Fibroblast of lung (primary cell): ENCODE measurements around the gene KRT82. TPM values are rescaled to one million over a fixed set of nuclear protein-coding genes. Genes with fewer than 3 reads are reported as not detected.
"Not testable (repeated sequence)": the region's sequence is repeated elsewhere in the genome, so short reads cannot be mapped to it uniquely, and the experiment has no call there.

Experiments
- DNase-seq, 2 donors: peaks; one replicate each; pipeline versions ENCODE4 v3.0.0 to v3.0.0-alpha.2; 2010; ENCODE audit warnings: low read depth in 2 of 2
- H2AFZ ChIP-seq: 2 replicates; pipeline ENCODE4 v1.5.1; 2012; ENCODE audit warnings: low read length, control low read depth, inconsistent platforms
- H3K27ac ChIP-seq: 2 replicates; pipeline ENCODE4 v1.5.1; 2011; ENCODE audit warnings: low read length, control low read depth; ENCODE audit not compliant: insufficient read depth
- H3K27me3 ChIP-seq: 2 replicates; pipeline ENCODE4 v1.5.1; 2011; ENCODE audit warnings: mild to moderate bottlenecking, low read length; ENCODE audit not compliant: control insufficient read depth, insufficient read depth
- H3K36me3 ChIP-seq: 2 replicates; pipeline ENCODE4 v1.5.1; 2011; ENCODE audit warnings: low read length; ENCODE audit not compliant: control insufficient read depth, insufficient read depth
- H3K4me1 ChIP-seq: 2 replicates; pipeline ENCODE4 v1.5.1; 2011; ENCODE audit warnings: low read length; ENCODE audit not compliant: control insufficient read depth, insufficient read depth; ENCODE audit errors: extremely low read depth
- H3K4me2 ChIP-seq: 2 replicates; pipeline ENCODE4 v1.5.1; 2011; ENCODE audit warnings: low read length, control low read depth; ENCODE audit not compliant: insufficient read depth; ENCODE audit errors: extremely low read depth
- H3K4me3 ChIP-seq, 4 experiments: fragments of 200-600 bp in 1 of 4; sonication (generic) in 1 of 4; replicated peaks in 1 of 4; 2 replicates each; pipeline ENCODE4 v1.5.1; 2011 to 2016; ENCODE audit warnings: low read length in 4 of 4, low read depth in 3 of 4, mild to moderate bottlenecking in 3 of 4, control low read depth in 2 of 4, inconsistent platforms in 1 of 4, mixed read lengths in 1 of 4; ENCODE audit not compliant: insufficient read depth in 1 of 4; ENCODE audit errors: control extremely low read depth in 1 of 4
- H3K79me2 ChIP-seq: 2 replicates; pipeline ENCODE4 v1.5.1; 2012; ENCODE audit warnings: mild to moderate bottlenecking, low read length, inconsistent platforms; ENCODE audit not compliant: control insufficient read depth, insufficient read depth
- H3K9ac ChIP-seq: 2 replicates; pipeline ENCODE4 v1.5.1; 2011; ENCODE audit warnings: mild to moderate bottlenecking, low read length, control low read depth; ENCODE audit not compliant: insufficient read depth
- H3K9me3 ChIP-seq: 2 replicates; pipeline ENCODE4 v1.5.1; 2012; ENCODE audit warnings: low read depth, low read length; ENCODE audit not compliant: control insufficient read depth, insufficient read depth
- H4K20me1 ChIP-seq: 2 replicates; pipeline ENCODE4 v1.5.1; 2011; ENCODE audit warnings: low read length; ENCODE audit not compliant: control insufficient read depth, insufficient read depth; ENCODE audit errors: extremely low read depth
- EZH2 ChIP-seq: IDR thresholded peaks from 2 replicates; pipeline ENCODE4 v1.5.1; 2012; ENCODE audit warnings: low read length, control low read depth, mild to moderate bottlenecking; ENCODE audit errors: missing control alignments
- polyA plus RNA-seq, 2 donors: library from polyadenylated mRNA; depleted of rRNA in 1 of 2; stranded (reverse) in 1 of 2; unstranded in 1 of 2; fragments of >200 nt; gene quantifications; 2 replicates each; pipeline ENCODE4 v1.2.1, GENCODE V29; 2011 to 2012; ENCODE audit warnings: missing spikeins in 1 of 2
- total RNA-seq: library from RNA; depleted of rRNA; stranded (reverse); fragments of >200 nt; gene quantifications from 2 replicates; pipeline ENCODE4 v1.2.1, GENCODE V29; 2014
- TF ChIP-seq, protein P1 (sequence below), 2 donors: IDR thresholded peaks in 1 of 2; conservative IDR thresholded peaks in 1 of 2; 1 replicate in 1 of 2; 2 replicates in 1 of 2; pipeline ENCODE4 v1.5.1; 2011 to 2012; ENCODE audit warnings: low read length in 2 of 2, control low read depth in 1 of 2, inconsistent platforms in 1 of 2, low read depth in 1 of 2, mild to moderate bottlenecking in 1 of 2

Gene KRT82
- total and polyA plus RNA-seq, 2 donors (not counting 1 experiment from before 2014, with no cell fraction given): not detected

DNA sequence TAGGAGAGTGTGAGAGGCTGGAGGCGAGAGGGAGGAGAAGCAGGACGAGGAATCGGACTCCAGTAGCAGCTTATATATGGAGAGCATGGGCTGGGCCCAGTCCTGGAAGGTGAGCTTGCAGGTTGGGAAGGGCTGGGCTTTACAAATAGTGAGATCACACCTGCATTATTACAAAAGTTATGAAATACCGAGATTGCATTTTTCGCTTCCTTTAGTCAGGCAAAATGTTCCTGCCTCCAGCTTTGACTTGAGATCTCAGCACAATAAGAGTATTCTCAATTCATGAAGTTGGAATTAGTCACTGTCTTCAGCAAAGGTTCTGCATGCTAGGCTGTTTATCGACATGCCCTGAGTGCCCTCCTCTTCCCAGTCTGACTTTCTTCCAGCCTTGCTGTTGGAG is 46.0 kb upstream of the KRT82 start, which contains the start of gene KRT6B:
TSS of gene KRT6B (minus strand) at position 46 of the 400 bp plus-strand sequence. CDS start 68 bp downstream, outside the sequence.
- H3K79me2 ChIP-seq: no peaks in the 10 kb centered on the region
- H3K36me3 ChIP-seq: no peaks in the 10 kb centered on the region
- H3K4me1 ChIP-seq: no peaks in the 10 kb centered on the region
- no peaks in the 10 kb centered on the region for H4K20me1 ChIP-seq
- no peak within 1 kb of the TSS for H3K27ac ChIP-seq
- H3K4me2 ChIP-seq: no peak within 1 kb of the TSS
- H3K9me3 ChIP-seq: no peaks in the 10 kb centered on the region
- peaks cover 2% of the 10 kb centered on the region for H3K27me3 ChIP-seq
- DNase-seq: no peak
- H3K9ac ChIP-seq: no peak within 1 kb of the TSS
- TF ChIP-seq EZH2: no peak
- TF ChIP-seq, protein P1, sequence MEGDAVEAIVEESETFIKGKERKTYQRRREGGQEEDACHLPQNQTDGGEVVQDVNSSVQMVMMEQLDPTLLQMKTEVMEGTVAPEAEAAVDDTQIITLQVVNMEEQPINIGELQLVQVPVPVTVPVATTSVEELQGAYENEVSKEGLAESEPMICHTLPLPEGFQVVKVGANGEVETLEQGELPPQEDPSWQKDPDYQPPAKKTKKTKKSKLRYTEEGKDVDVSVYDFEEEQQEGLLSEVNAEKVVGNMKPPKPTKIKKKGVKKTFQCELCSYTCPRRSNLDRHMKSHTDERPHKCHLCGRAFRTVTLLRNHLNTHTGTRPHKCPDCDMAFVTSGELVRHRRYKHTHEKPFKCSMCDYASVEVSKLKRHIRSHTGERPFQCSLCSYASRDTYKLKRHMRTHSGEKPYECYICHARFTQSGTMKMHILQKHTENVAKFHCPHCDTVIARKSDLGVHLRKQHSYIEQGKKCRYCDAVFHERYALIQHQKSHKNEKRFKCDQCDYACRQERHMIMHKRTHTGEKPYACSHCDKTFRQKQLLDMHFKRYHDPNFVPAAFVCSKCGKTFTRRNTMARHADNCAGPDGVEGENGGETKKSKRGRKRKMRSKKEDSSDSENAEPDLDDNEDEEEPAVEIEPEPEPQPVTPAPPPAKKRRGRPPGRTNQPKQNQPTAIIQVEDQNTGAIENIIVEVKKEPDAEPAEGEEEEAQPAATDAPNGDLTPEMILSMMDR (conservative IDR thresholded peaks at IDR 0.05 in 1 of 2, IDR thresholded peaks at IDR 0.05 in 1 of 2; ENCODE audit: low read depth in 1 of 2, low read length in 2 of 2): no peak
- no peak within 1 kb of the TSS for H3K4me3 ChIP-seq
- no peak within 1 kb of the TSS for H2AFZ ChIP-seq

DNA sequence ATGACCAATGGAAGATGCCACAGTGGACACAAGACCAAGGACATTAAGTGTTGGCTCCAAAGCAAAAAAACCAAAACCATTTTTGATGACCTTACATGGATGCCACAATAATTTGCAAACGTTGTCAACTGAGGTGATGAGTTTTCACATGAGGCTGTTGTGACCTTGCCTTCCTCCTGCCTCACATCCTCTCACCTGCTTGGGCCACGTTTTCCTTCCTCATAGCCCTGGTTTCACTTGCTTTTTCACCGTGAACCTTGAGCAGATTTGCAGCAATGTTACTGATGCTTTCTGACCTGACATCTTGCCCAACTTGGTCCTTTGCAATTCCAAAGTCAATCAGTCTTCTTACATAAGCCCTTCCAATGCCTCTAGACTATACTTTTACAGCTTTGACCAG is 42.1 kb upstream of the KRT82 start:
- Histone ChIP-seq H3K9me3 (no peaks in the 10 kb centered on the region), H4K20me1 (no peaks in the 10 kb centered on the region), H3K27ac (no peak overlapping the region), H3K79me2 (no peaks in the 10 kb centered on the region), H3K36me3 (no peaks in the 10 kb centered on the region), H3K9ac (no peak overlapping the region), H3K4me3 (no peak overlapping the region), H3K27me3 (peaks cover 2% of the 10 kb centered on the region), H3K4me1 (no peaks in the 10 kb centered on the region), H2AFZ (no peak overlapping the region), H3K4me2 (no peak overlapping the region)
- no peak for DNase-seq
- TF ChIP-seq, protein P1 (conservative IDR thresholded peaks at IDR 0.05 in 1 of 2, IDR thresholded peaks at IDR 0.05 in 1 of 2; ENCODE audit: low read depth in 1 of 2, low read length in 2 of 2): no peak

DNA sequence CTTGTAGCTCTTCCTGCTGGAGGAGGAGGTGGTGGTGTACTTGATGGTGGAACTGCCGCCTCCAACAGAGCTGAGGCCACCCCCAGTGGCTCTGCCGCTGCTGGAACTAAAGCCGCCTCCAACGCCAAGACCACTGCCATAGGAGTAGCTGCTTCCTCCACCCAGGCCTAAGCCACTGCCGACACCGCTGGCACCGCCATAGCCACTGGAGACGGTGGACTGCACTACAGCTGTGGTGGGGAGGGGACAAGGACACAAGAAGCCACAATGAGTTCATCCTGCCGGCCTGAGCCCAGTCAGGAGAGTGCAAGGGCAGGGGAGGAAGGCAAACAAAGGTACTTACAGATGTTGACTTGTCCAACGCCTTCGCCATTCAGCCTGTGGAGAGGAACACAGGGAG is 41.1 kb upstream of the KRT82 start:
- H3K9ac ChIP-seq, H3K27ac ChIP-seq, H4K20me1 ChIP-seq, H3K4me2 ChIP-seq, H3K79me2 ChIP-seq, H2AFZ ChIP-seq, H3K9me3 ChIP-seq, H3K36me3 ChIP-seq, H3K4me1 ChIP-seq, H3K4me3 ChIP-seq, DNase-seq, H3K27me3 ChIP-seq: not testable (repeated sequence)
